SKM-1 treated with dmso at 0.1 percent for 144 hours (cell line): ENCODE measurements around the gene LPIN2.
"Not testable (repeated sequence)": the region's sequence is repeated elsewhere in the genome, so short reads cannot be mapped to it uniquely, and the experiment has no call there.

Source experiments
- DNase-seq: peaks from one replicate; lab custom pipeline; 2025; ENCODE audit not compliant: unreplicated experiment; lab: John Stamatoyannopoulos, UW

The LPIN2 gene

DNA sequence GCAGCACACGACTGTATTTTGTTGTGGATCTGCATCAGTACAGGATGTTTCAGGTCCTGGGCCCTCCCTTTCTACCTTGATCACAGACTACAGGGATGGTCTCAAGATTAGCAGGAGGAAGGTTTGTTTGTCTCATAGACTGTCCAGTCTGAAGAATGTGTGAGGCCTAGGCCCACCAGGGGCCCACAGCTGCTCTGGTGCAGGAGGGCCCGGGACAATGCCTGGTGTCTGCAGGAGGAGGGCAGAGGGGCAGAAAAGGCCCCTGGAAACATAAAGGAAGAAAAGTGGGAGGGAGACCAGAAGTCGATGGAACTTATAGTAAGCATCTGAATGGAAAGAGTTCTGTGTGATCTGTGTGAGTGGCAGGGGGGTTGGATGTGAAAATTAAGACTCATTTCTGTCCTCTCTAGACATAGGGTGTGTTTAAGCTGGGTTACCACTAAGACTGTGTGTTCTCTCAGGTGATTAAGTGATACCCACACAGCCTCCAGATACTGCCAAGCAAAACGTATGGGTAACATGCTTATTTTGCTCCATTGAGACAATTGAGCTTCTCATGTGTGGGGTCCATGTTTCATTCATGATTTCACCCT is 33.4 kb upstream of the LPIN2 start:
- no peak for DNase-seq

DNA sequence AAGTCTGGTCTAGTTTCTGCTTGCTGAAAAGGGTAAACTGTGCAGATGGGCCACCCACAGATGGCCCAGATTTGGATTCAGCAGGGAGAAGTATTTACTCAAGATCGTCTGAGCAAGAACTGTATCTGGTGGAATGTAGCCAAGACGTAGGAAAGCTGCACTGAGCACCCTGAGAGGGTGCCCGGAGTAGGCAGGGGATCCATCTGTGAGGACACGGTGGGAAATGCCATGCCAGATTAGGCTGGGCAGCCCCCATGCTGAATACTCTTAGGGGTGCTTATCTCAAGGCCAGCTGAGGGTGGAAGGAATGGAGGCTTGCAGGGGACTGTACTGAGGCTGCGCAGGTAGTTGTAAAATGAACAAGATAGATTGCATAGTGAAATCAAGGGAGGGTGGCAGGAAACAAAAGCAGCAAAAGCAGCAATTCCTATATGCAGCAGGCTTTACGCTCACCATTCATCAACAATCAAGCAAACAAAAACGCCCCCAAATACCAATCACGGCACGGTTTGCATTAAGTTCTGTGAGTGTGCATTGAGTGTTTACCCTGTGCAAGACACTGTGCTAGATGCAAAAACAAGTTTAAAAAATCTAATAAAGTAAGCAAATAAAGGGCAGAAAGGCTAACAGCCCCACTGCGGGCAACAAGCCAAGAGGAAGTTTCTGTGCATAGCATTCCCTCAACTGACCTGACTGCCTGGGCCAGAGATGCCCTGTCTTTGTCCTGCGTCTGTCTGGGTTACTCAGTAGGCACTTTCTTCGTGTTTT is 32.2 kb upstream of the LPIN2 start:
- DNase-seq, result peak; percentile 12

DNA sequence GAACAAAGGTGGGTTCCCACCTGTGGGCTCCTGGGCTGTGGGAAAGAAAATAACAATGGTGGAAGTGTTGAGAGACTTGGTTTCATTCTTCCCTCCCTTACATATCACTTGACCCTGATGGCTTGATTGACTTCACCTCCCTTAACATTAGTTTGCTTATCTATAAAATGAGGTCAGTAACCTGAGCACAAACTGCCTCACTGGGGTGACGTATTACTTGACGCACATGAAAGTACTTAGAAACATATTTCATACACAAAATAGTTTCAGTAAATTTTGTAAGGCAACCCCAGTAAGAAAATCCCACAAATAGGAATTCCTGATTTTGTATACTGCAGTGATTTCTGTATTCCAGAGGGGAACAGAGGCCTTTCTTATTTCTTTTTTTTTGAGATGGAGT is 29.4 kb upstream of the LPIN2 start:
- no peak for DNase-seq

DNA sequence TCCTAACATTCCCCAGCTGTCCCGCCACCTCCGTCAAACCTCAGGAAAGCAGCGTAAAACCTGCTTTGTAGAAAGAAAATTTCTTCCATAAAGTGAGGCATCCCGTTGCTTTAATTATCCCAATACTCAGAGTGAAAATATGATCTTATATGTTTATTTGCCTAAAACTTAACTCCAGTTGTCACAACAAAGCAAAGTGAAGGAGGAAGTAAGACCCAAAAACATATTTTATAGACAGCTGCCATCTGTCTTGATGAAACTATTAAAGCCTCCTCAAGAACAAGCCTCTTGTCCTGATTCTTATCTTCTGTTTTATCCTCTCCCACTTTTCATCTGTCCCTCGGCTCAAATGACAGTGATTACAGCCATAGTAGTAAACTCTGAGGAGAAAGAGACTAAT is 28.9 kb upstream of the LPIN2 start:
- DNase-seq, result no peak

DNA sequence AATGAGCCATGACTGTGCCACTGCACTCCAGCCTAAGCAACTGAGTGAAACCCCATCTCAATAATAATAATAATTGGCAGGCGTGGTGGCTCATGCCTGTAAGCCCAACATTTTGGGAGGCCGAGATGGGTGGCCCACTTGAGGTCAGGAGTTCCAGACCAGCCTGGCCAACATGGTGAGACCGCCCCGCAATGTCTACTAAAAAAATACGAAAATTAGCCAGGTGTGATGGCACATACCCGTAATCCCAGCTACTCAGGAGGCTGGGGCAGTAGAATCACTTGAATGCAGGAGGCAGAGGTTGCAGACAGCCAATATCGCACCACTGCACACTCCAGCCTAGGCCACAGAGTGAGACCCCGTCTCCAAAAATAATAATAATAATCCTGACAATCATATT is 27.9 kb upstream of the LPIN2 start:
- DNase-seq, result no peak

DNA sequence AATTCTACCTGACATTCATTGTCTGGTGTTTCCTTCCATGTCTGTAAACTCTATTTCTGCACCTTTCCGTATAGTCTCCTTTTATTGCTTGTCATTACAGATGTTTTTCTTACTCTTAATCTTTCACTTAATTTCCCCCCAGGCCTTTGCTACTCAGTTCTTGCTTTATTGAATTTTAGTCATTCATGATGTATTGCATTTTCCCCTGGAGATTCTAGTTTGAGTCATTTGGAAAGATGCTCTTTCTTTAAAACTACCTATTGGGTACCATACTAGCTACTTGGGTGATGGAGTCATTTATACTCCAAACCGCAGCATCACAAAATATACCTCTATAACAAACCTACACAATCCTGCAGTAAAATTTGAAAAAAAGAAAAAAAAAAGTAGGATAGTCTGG is 27.2 kb upstream of the LPIN2 start:
- no peak for DNase-seq

DNA sequence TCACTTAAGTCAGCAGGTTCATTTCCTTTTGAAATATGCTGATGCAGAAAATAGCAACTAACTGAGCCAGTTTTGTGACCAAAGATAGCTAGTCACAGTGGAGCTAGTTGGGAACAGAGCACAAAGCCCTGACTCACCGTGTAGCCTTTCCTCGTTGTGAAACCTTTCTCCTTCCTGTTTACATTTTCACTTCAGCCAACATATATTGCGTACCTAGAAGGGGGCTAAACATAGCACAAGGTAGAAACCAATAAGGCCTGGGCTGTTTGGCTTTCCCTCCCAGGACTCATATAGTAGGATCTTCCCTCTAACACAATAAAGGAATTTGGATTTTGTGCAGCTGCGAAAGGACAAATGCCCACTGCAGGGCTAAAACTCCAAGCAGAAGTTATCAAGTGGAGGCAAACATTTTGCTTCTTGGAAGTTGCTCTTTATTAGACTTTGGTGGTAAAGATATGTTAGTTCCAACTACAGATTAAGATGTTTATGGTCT is 24.5 kb upstream of the LPIN2 start:
- peak; percentile 76 for DNase-seq

DNA sequence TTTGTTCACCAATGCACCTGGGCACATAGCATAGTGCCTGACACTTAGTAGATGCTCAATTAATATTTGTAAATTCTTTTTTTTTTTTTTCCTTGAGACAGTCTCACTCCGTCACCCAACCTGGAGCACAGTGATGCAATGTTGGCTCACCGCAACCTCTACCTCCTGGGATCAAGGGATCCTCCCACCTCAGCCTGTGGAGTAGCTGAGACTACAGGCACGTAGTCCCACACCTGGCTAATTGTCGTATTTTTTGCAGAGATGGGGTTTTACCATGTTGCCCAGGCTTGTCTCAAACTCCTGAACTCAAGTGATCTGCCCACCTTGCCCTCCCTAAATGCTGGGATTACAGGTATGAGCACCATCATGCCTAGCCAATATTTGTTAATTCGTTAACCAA is 23.2 kb upstream of the LPIN2 start:
- DNase-seq, result no peak

DNA sequence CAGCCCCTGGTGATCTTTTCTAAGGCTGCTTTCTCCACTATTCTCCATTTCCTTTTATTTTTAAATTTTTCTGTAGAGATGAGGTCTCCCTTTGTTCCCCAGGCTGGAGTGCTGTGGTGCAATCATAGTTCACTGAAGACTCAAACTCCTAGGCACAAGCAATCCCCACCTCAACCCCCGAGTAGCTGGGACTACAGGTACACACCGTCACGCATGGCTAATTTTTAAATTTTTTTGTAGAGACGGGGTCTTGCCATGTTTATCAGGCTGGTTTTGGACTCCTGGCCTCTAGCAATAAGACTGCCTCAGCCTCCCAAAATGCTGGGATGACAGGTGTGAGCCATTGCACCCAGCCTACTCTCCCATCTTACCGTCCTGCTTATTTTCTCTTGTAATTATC is 22.7 kb upstream of the LPIN2 start:
- DNase-seq, result no peak

DNA sequence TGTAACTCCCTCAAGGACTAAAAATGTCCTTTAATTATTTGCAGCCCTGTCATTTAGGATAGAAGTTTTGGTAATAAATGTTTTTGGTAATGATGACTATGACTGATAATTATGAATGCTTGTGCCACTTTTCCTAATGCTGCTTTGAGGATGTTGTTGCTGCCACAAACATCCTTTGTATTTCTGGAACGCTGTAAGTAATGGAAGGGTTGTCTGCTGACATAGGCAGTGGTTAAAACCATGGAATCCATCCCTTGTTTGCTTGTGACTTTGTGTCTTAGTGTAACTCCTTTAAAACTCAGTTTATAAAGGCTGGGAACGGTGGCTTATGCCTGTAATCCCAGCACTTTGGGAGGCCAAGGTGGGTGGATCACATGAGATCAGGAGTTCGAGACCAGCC is 19.8 kb upstream of the LPIN2 start:
- no peak for DNase-seq

DNA sequence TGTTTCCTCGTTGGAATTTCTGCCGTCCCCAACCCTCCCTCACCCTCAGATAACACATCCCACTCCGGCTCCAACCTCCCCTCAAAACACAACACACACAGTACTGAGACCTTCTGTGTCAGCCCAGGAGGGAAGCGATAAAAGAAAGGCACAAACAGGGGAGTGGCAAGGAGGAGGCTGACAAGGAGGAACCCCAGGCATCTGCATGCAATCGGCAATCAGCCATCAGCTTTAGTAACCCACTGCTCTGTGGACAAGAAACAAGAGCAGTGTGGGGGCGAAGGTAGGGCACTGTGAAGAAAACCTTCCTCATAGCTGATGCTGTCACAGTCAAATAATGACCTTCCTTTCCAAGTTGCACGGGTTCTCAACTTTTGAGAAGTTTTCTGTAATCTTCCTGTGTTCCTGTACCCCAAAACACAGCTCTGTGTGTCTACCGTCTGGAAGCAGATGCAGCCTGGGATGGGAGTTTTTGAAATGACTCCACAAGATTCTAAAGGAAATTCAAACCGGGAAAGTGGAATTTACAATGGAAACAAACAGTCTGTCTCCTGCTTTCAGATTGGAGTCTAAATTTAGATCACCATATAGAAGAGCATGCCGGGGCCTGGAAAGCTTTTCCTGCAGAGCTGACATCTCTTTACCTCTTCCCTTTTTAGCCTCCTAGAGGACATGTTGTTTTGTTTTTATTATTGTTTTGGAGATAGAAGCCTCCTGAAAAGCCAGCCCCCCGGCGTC is 16.4 kb upstream of the LPIN2 start:
- no peak for DNase-seq

DNA sequence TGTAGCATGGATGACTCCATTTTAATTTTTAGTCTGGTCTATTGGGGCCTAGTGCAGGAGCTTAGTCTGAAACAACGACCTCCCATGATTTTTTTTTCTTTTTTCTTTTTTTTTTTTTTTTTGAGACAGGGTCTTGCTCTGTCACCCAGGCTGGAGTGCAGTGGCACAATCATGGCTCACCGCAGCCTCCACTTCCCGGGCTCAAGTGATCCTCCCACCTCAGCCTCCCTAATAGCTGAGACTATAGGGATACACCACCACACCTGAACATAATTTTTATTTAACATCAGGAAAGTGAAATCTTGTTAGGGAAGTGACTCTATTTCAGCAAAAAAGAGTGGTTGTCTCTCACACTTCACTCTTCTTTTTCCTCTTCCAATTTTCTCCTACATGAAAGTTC is 15.2 kb upstream of the LPIN2 start:
- not testable (repeated sequence) for DNase-seq

DNA sequence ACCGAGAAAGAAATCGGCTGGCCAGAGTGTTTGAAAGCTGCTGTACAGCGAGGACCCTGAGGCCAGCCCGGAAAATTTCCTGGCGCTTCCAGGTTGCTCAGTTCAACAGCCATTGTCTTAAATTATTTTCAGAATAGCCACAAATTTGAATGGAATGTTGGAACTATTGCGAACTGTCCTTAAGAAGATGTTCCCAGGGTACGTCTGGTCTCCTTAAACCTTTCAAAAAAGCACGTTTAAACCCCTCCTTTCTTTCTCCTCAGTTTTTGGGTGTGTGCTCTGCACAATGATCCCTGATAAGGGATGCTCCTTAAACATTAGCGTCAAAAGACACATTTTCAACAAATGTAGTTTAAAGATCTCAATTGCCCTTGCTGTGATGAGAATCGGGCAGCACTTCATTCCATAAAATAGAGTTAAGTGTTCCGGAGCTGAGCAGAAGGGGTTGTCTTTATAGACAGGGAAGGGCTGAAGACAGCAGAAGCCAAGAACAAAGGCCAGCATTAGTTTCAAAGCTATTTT is 14.5 kb upstream of the LPIN2 start:
- DNase-seq, result no peak

DNA sequence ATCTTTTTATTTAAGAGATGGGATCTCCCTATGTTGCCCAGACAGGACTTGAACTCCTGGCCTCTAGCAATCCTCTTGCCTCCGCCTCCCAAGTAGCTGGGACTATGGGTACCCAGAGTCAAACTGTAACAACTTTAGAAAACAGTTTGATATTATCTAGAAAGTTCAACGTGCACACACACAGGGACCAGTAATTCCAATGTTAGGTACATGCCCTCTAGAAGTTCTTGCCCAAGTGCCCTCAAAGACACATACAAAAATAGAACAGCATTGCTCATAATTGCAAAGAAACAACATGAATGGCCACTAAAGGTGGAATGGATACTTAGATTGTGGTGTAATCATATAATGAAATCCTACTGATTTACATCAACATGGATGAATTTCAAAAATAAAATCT is 12.6 kb upstream of the LPIN2 start:
- DNase-seq, result no peak

DNA sequence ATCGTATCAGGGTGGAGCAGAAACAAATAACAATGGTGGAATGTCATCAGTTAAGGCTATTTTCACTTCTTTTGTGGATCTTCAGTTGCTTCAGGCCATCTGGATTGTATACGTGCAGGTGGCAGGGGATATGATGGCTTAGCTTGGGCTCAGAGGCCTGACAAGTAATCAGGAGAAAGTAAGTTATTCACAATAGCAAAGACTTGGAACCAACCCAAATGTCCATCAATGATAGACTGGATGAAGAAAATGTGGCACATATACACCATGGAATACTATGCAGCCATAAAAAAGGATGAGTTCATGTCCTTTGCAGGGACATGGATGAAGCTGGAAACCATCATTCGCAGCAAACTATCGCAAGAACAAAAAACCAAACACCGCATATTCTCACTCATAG is 10.7 kb upstream of the LPIN2 start:
- not testable (repeated sequence) for DNase-seq

DNA sequence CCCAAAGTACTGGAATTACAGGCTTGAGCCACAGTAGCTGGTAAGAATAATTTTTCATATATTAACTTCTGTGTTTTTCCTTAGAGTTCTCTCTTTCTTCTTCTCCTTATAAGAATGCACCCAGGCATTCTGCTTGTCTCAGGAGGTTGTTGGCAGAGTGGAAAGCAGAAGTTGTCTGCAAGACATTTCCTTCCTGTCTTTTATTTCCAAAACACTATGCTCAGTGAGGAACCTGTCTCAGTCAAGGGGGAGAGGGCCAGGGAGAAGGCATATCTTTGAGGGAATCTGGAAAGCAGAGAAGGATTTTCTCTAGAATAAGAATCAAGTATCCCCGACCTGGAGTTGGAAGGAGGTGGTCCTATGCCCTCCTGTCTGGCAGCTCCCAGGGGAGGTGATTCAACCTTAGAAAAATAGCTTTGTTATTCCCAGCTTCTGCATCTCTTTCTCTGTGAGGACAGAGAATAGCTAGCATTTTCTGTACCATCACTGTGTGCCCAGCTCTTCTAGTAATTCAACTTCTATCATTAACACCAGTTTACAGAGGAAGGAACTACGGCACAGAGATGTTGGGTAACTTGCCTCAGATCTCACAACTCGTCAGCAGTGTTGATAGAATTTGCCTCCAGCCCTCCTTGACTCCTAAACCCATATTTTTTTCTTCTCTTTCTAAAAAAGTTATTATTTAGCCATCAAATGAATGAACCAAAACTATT is 3.8 kb upstream of the LPIN2 start:
- DNase-seq, result peak; percentile 95

DNA sequence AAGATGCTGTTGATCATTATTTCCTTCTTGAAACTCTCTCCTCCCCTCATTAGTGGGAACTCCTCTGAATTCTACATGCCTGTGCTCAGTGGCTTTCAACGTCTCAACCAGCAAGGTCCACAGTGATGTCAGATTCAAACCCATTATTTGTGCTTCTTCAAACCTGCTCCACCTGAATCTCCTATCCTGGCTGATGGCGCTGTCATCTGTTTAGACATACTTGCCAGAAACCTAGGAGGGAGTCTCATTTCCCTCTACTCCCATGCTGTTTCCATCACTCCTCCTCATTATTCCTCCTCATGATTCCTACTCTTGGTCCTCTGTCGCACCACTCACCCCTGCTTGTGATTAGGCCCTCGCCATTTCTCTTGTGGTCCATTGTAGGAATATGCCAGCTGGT is 2.9 kb upstream of the LPIN2 start:
- DNase-seq, result no peak

DNA sequence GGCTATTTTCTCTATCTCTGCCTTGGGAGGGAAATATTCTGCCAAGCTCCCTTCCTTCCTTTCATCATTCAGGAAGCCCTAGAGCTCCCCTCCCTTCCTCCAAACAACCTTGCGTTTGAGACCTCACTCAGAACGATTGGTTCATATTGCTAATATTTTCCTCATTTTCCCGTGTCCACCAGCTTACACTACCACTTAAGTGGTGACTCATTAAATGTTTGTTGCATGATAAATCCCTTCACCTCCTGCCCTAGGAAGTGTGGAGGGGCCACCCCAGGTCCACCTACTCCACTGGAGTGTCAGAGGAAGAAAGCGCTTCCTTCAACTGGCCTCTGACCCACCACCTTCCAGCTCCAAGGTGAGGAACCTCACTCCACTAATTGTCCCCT is 2.3 kb upstream of the LPIN2 start:
- no peak for DNase-seq

DNA sequence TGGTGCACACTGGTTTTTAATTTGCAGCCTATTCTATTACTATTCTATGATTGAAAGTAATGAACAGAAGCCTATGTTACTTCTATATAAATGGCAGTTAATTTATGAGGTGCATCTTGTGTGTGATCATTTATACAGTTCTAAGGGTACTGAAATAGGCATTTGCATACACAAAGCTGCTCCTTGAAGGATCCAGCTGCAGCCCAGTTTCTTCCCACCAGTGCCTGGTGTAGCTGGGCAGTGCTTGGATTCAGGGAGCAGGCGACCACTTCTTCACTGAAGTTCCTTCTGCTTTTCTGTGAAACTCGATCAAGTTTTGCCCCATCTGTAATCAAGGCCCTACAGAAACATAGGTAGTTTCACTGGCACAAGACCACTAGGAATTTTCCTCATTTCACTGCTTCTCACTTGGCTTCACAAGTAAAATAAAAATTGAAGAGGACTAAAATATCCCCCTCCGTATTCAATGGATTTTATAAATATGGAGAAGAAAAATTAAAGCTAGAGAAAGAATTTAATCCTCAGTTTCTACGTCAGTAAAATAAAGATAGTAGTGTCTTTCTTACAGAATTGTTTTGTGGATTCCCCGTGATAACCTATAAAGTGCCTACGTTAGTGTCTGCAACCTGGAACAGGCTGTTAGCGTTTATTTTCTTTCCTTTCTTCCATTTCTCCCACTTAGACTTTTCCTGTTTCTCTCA is 1.7 kb upstream of the LPIN2 start:
- DNase-seq, result no peak

DNA sequence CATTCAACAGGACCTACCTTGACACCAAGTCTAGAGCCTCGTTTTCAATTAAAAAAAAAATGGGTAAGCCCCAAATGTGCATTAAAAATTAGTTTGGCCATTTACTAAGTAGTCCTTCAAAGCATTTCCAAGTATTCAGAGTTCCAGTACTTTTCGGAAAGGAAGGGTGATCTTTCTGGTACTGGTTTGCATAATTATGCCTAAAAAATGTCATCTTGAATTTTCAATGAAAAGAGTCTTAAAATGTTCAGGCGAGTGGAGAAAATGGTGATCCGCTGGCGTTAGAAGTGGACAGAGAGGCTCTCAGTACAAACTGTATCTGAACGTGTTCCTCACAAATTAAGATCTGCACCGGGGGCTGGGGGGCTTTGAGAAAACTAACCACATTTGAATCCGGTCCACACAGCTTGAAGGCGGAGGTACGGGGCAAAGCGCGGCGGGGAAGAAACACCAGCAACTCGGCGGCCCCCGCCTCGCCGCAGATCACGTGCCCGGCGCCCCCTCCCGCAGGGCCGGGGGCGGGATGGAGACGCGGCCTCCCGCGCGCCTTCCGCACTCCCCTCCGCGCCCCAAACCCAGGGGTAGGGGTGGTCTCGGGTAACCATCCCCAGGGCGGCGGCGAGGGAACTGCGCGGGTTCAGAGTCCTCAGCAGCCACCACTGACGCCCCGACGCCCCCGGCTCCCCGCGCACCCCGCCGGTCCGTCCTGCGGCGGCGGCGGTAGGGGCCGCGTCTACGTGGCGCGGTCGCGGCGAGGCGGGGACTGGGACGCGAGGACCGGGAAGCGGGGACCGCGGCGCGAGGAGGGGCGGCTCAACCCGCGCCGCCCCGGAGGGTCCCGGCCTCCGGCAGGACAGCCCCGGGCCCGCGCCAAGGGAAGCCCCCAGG is 564 bp downstream of the LPIN2 start:
- no peak for DNase-seq
